ENCODE measurements around the gene WBP2.

Gene WBP2

GRCh38 chr17:75896415-75897159, 41.5 kb upstream of the WBP2 start, which contains the start of gene TRIM65 (continued):
- TF ChIP-seq ZNF18 (tag by site-specific recombination; IDR thresholded peaks at IDR 0.05) (no peak), ZNF792 (tag by site-specific recombination; IDR thresholded peaks at IDR 0.05) (no peak), ZNF610 (tag by site-specific recombination; IDR thresholded peaks at IDR 0.05; ENCODE audit: borderline replicate concordance) (no peak), ZNF292 (tag by site-specific recombination; IDR thresholded peaks at IDR 0.05; ENCODE audit: borderline replicate concordance, low read depth) (no peak), BCL11B (tag by site-specific recombination; IDR thresholded peaks at IDR 0.05; ENCODE audit: low read depth) (no peak), ZNF707 (tag by site-specific recombination; IDR thresholded peaks at IDR 0.05) (no peak), KLF10 (tag by site-specific recombination; IDR thresholded peaks at IDR 0.05) (no peak), SP7 (tag by site-specific recombination; IDR thresholded peaks at IDR 0.05) (no peak), ZNF335 (tag by site-specific recombination; conservative IDR thresholded peaks at IDR 0.05) (peak; percentile 88), ZNF658 (tag by site-specific recombination; IDR thresholded peaks at IDR 0.05) (no peak), ZNF518A (tag by site-specific recombination; conservative IDR thresholded peaks at IDR 0.05; ENCODE audit: low read depth) (no peak), ZNF510 (tag by site-specific recombination; IDR thresholded peaks at IDR 0.05; ENCODE audit: insufficient replicate concordance) (no peak), ZNF768 (tag by site-specific recombination; IDR thresholded peaks at IDR 0.05) (peak; percentile 14; the same call in 1 of the 2 replicates), ZNF501 (tag by site-specific recombination; IDR thresholded peaks at IDR 0.05) (no peak), ZNF248 (tag by site-specific recombination; IDR thresholded peaks at IDR 0.05) (no peak), ZBTB21 (tag by site-specific recombination; IDR thresholded peaks at IDR 0.05) (no peak), ZNF449 (tag by site-specific recombination; IDR thresholded peaks at IDR 0.05) (no peak), KLF17 (tag by site-specific recombination; IDR thresholded peaks at IDR 0.05) (0 out of 2 replicates have a peak, but pooled peaks have one; percentile 33), ZNF561 (tag by site-specific recombination; IDR thresholded peaks at IDR 0.05; ENCODE audit: borderline replicate concordance) (0 out of 2 replicates have a peak, but pooled peaks have one; percentile 19), KLF8 (tag by site-specific recombination; IDR thresholded peaks at IDR 0.05) (peak; percentile 76; the same call in 1 of the 2 replicates), KLF16 (tag by site-specific recombination; IDR thresholded peaks at IDR 0.05) (no peak), SALL2 (tag by site-specific recombination; IDR thresholded peaks at IDR 0.05; ENCODE audit: borderline replicate concordance) (no peak), PRDM1 (tag by site-specific recombination; IDR thresholded peaks at IDR 0.05) (no peak), ZNF324 (tag by site-specific recombination; IDR thresholded peaks at IDR 0.05) (no peak), ZNF521 (tag by site-specific recombination; IDR thresholded peaks at IDR 0.05) (no peak)
- TF ChIP-seq, protein P1, sequence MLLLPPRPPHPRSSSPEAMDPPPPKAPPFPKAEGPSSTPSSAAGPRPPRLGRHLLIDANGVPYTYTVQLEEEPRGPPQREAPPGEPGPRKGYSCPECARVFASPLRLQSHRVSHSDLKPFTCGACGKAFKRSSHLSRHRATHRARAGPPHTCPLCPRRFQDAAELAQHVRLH (tag by site-specific recombination; IDR thresholded peaks at IDR 0.05): no peak
- TF ChIP-seq, protein P2, sequence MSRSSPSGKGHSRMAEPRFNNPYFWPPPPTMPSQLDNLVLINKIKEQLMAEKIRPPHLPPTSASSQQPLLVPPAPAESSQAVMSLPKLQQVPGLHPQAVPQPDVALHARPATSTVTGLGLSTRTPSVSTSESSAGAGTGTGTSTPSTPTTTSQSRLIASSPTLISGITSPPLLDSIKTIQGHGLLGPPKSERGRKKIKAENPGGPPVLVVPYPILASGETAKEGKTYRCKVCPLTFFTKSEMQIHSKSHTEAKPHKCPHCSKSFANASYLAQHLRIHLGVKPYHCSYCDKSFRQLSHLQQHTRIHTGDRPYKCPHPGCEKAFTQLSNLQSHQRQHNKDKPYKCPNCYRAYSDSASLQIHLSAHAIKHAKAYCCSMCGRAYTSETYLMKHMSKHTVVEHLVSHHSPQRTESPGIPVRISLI (tag by site-specific recombination; IDR thresholded peaks at IDR 0.05): no peak

Data from HEK293 (cell line).